Lower leg skin (tissue), 4 donors: Measurements from ENCODE around the gene ATP2B2. TPM values are rescaled to one million over a fixed set of nuclear protein-coding genes. Genes with fewer than 3 reads are reported as not detected.

Experiments
- DNase-seq, 2 donors: peaks; one replicate each; pipeline ENCODE4 v3.0.0-alpha.2; 2019; ENCODE audit warnings: low spot score in 2 of 2
- H3K4me3 ChIP-seq: fragments of 200-600 bp; sonication (generic); 2 replicates; pipeline ENCODE4 v1.5.1; 2017; ENCODE audit warnings: mild to moderate bottlenecking, low read depth; ENCODE audit not compliant: poor library complexity, severe bottlenecking
- POLR2A ChIP-seq, 2 donors: fragments of 450-650 bp; IDR thresholded peaks; one replicate each; pipeline ENCODE4 v1.6.1; 2016 to 2017; ENCODE audit warnings: antibody characterized with exemption in 2 of 2, mild to moderate bottlenecking in 1 of 2, moderate library complexity in 1 of 2
- WGBS, 2 donors: methylation state at CpG; one replicate each; pipeline ENCODE4 v1.1.5; 2018; 5-methylcytosine and 5-hydroxymethylcytosine counted together
- intact Hi-C: fragments of 100-400 bp; cut with DNase I; formaldehyde crosslinking; loops from one replicate; pipeline ENCODE4 v1.15.0; 2023; ENCODE audit warnings: low total_unique reads
- total RNA-seq, 4 donors: library from RNA; depleted of rRNA; stranded (reverse); fragments of >200 nt; gene quantifications; one replicate each; pipeline ENCODE4 v1.1.0, GENCODE V29; 2016
- TF ChIP-seq, protein P1 (sequence below), 3 donors: fragments of 450-650 bp; IDR thresholded peaks; one replicate each; pipeline ENCODE4 v1.5.1; 2016; ENCODE audit warnings: antibody characterized with exemption in 3 of 3, mild to moderate bottlenecking in 3 of 3, moderate library complexity in 2 of 3

The ATP2B2 gene
- total RNA-seq, 4 donors from 2014 or later = 0.12 to 0.45 (median 0.19) TPM; not detected in 1

DNA sequence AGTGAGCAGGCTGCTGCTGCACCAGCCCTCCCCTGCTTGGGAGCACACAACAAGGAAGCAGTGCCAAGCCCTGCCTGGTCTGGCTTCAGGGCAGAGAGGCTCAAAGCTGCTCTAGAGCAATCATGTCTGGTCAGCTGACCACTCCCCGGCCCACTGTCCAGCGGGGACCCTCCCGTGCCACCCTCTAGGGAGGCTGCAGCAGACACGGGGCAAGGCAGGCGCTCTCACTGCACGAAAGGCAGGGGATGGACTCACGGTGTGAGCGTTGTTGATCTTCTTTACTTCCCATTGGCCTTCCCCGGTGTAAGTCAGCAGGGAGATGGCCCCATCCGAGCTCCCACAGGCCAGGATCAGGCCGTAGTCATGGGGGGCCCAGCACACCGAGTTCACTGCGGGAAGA, 193.7 kb downstream of the ATP2B2 start:
- no peak for TF ChIP-seq POLR2A (IDR thresholded peaks at IDR 0.05)
- TF ChIP-seq, protein P1, sequence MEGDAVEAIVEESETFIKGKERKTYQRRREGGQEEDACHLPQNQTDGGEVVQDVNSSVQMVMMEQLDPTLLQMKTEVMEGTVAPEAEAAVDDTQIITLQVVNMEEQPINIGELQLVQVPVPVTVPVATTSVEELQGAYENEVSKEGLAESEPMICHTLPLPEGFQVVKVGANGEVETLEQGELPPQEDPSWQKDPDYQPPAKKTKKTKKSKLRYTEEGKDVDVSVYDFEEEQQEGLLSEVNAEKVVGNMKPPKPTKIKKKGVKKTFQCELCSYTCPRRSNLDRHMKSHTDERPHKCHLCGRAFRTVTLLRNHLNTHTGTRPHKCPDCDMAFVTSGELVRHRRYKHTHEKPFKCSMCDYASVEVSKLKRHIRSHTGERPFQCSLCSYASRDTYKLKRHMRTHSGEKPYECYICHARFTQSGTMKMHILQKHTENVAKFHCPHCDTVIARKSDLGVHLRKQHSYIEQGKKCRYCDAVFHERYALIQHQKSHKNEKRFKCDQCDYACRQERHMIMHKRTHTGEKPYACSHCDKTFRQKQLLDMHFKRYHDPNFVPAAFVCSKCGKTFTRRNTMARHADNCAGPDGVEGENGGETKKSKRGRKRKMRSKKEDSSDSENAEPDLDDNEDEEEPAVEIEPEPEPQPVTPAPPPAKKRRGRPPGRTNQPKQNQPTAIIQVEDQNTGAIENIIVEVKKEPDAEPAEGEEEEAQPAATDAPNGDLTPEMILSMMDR (IDR thresholded peaks at IDR 0.05) = no peak
- intact Hi-C loops = no loop called here
- WGBS, 2 donors = 85 to 95% methylated on average over 11 to 13 of the region's 13 CpGs
- DNase-seq = no peak
- H3K4me3 ChIP-seq = no peak overlapping the region

DNA sequence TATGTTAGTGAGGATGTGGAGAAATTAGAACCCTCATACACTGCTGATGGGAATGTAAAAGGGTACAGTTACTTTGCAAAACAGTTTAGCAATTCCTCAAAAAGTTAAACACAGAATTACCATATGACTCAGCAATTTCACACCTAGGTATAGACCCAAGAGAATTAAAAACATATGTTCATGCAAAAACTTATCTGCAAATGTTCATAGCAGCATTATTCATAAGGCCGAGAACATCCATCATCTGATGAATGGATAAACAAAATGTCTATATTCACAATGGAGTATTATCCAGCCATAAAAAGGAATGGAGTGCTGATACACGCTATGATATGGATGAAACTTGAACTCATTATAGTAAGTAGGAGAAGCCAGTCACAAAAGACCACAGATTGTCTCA, 194.8 kb downstream of the ATP2B2 start:
- TF ChIP-seq, protein P1 (IDR thresholded peaks at IDR 0.05) = no peak
- TF ChIP-seq POLR2A (IDR thresholded peaks at IDR 0.05) = no peak
- WGBS, 2 donors = 84 to 94% methylated on average over 2 of the region's 2 CpGs
- no peak for DNase-seq
- no peak overlapping the region for H3K4me3 ChIP-seq
- intact Hi-C loops = no loop called here

DNA sequence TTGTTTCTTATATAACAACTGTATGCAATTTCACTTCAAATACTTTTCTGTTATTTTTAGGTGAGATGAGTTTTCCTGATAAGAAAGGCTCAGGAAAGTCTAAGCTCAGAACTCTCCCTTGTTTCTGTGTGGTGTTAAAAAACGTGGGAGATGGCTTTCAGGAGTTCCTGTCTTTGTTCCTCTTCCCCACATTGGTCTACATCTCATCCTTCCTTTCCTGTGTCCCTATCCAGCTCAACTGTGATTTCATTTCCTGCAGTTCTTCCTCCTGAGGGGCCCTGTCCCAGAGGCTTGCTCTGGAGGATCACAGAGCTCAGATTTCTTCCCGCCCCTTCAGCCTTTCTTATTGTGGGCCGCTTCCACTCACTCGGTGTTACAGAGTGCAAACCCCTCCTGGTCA, 195.7 kb downstream of the ATP2B2 start:
- TF ChIP-seq, protein P1 (IDR thresholded peaks at IDR 0.05) = no peak
- no peak for TF ChIP-seq POLR2A (IDR thresholded peaks at IDR 0.05)
- H3K4me3 ChIP-seq = no peak overlapping the region

DNA sequence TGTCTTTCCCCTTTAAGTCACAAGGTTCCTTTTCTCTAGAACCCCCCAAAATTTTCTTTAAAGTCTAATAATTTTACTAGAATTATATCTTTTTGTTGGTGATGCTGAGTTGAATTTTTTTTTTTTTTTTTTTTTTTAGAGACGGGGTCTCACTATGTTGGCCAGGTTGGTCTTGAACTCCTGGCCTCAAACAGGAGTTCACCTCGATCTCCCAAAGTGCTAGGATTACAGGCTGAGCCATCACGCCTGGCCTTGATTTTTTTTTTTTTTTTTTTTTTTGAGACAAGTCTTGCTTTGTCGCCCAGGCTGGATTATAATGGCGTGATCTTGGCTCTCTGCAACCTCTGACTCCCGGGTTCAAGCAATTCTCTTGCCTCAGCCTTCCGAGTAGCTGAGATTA, 196.7 kb downstream of the ATP2B2 start:
- TF ChIP-seq, protein P1 (IDR thresholded peaks at IDR 0.05) = no peak
- no peak for TF ChIP-seq POLR2A (IDR thresholded peaks at IDR 0.05)
- DNase-seq = no peak
- 92 to 94% methylated on average over 7 of the region's 7 CpGs for WGBS, 2 donors
- H3K4me3 ChIP-seq = no peak overlapping the region
- intact Hi-C loops = no loop called here

More for the DNA sequence above, 195.7 kb downstream of the ATP2B2 start:
- intact Hi-C loops = no loop called here
- DNase-seq = no peak
- WGBS, 2 donors = 57 to 70% methylated on average over 4 of the region's 4 CpGs

DNA sequence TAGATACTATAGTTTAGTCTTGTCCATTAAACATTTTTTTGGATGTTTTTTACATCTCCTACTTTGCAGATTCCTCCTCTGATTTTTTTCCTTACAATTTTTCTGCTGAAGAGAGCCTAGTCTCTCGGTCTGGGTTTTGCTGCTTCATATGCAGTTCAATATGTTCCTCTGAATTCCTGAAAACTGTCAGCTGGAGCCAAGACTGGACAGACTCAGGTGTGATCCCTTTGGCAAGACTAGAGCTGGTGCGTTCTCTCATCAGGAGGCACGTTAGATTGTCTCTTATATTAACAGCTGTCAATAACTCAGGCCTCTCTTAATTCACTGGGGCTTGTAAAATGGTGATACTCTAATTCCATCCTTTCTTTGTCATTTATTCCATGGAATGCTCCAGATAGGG, 199.2 kb downstream of the ATP2B2 start:
- no peak overlapping the region for H3K4me3 ChIP-seq
- no peak for DNase-seq
- intact Hi-C loops = no loop called here
- WGBS, 2 donors = 90% methylated on average over 3 of the region's 3 CpGs
- TF ChIP-seq, protein P1 (IDR thresholded peaks at IDR 0.05) = no peak

DNA sequence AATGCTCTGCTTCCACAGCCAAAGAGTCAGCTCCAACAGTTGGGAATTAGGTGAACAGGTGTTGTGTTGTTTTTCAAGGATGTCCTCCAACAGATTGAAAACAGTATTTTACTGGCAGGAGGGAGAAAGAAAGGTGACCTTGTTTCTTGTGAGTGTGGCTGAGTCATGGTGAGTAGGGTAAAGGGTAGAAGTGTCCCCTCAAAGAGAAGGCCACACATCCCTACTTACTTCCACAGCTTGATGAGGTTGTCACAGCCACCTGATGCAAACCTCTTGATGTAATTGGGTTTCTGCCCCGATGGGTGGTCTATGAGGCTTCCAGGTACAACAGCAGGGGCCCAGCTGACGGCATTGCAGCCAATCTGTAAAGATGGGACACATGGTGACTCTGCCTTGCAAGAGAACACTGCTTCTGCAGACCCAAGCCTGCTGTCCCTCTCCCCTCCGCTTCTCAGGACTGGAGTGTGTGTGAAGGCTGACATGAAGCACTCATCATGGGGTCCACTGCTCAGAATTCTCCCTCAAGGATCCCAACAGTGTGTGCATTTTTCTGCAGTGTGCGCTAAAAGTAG, 200.0 kb downstream of the ATP2B2 start:
- 93 to 98% methylated on average over 4 of the region's 4 CpGs for whole genome bisulfite sequencing, 2 donors
- intact Hi-C loops = no loop called here
- DNase-seq = no peak
- no peak overlapping the region for H3K4me3 ChIP-seq
- TF ChIP-seq POLR2A (IDR thresholded peaks at IDR 0.05) = no peak
- TF ChIP-seq, protein P1 (IDR thresholded peaks at IDR 0.05) = no peak
